PC-3 (cell line): ENCODE results near the gene RTTN. TPM values are rescaled to one million over a fixed set of nuclear protein-coding genes. Genes with fewer than 3 reads are reported as not detected.

Source experiments
- ATAC-seq: fragments of 200-7000 bp; cut with Tn5 transposase; 2 replicates; pipeline ENCODE4 v1.9.1; 2020; ENCODE audit warnings: mild to moderate bottlenecking, moderate library complexity
- BruUV-seq: library from RNA; stranded (reverse); fragments of 400-500 nt; replicated peaks from 2 replicates; lab custom pipeline; 2021; lab: Mats Ljungman, UMichigan
- CTCF ChIA-PET: fragments of 300-600 bp; sonication (Branson Sonifier 250); formaldehyde crosslinking; loops from one replicate; lab custom pipeline; 2022; ENCODE audit warnings: antibody characterized with exemption; lab: Charles Lee
- POLR2A ChIA-PET: fragments of 300-600 bp; sonication (Branson Sonifier 250); formaldehyde crosslinking; loops from one replicate; lab custom pipeline; 2022; ENCODE audit warnings: antibody characterized with exemption; ENCODE audit not compliant: unreplicated experiment; lab: Charles Lee
- DNase-seq: peaks from one replicate; pipeline ENCODE4 v3.0.0-alpha.2; 2015
- H2AFZ ChIP-seq: fragments of 300-600 bp; sonication (generic); 2 replicates; pipeline ENCODE4 v1.6.0; 2016; ENCODE audit warnings: antibody characterized with exemption, low read length
- H3F3A ChIP-seq: fragments of 300-600 bp; sonication (generic); one replicate; pipeline ENCODE4 v1.6.0; 2017; ENCODE audit warnings: antibody characterized with exemption, low read length, control low read depth, mild to moderate bottlenecking; ENCODE audit not compliant: unreplicated experiment
- H3K27ac ChIP-seq: fragments of 300-600 bp; sonication (generic); 2 replicates; pipeline ENCODE4 v1.5.1; 2016; ENCODE audit warnings: mild to moderate bottlenecking, low read length
- H3K27me3 ChIP-seq: fragments of 300-600 bp; sonication (generic); 2 replicates; pipeline ENCODE4 v1.6.1; 2016; ENCODE audit warnings: low read length, mixed read lengths
- H3K36me3 ChIP-seq: fragments of 300-600 bp; sonication (generic); 2 replicates; pipeline ENCODE4 v1.6.1; 2016; ENCODE audit warnings: low read depth, mixed run types, low read length, mixed read lengths
- H3K4me1 ChIP-seq: fragments of 300-600 bp; sonication (generic); 2 replicates; pipeline ENCODE4 v1.5.1; 2016; ENCODE audit warnings: low read length; ENCODE audit not compliant: insufficient read depth
- H3K4me2 ChIP-seq: fragments of 300-600 bp; sonication (generic); 2 replicates; pipeline ENCODE4 v1.6.0; 2016; ENCODE audit warnings: low read length
- H3K4me3 ChIP-seq: fragments of 300-600 bp; sonication (generic); 2 replicates; pipeline ENCODE4 v1.5.1; 2016; ENCODE audit warnings: mild to moderate bottlenecking, low read length, mixed read lengths
- H3K79me2 ChIP-seq: fragments of 300-600 bp; sonication (generic); 2 replicates; pipeline ENCODE4 v1.6.1; 2017; ENCODE audit warnings: low read length, mixed read lengths
- H3K9ac ChIP-seq: fragments of 300-600 bp; sonication (generic); 2 replicates; pipeline ENCODE4 v1.6.0; 2016; ENCODE audit warnings: mild to moderate bottlenecking, low read length
- H3K9me2 ChIP-seq: fragments of 300-600 bp; sonication (generic); replicated peaks from 2 replicates; pipeline ENCODE4 v1.6.1; 2016; ENCODE audit warnings: mixed run types, low read length, mixed read lengths
- H3K9me3 ChIP-seq: fragments of 300-600 bp; sonication (generic); 2 replicates; pipeline ENCODE4 v1.6.1; 2016; ENCODE audit warnings: low read length, mixed read lengths
- H4K20me1 ChIP-seq: fragments of 300-600 bp; sonication (generic); 2 replicates; pipeline ENCODE4 v1.6.1; 2016; ENCODE audit warnings: low read length, mixed read lengths
- EZH2 ChIP-seq: fragments of 300-600 bp; sonication (generic); IDR thresholded peaks from one replicate; pipeline ENCODE4 v1.6.1; 2017; ENCODE audit warnings: antibody characterized with exemption, mild to moderate bottlenecking, low read length; ENCODE audit not compliant: unreplicated experiment
- EZH2phosphoT487 ChIP-seq: fragments of 300-600 bp; sonication (generic); IDR thresholded peaks from 2 replicates; pipeline ENCODE4 v1.6.1; 2018; ENCODE audit warnings: mild to moderate bottlenecking, antibody characterized with exemption, low read length, borderline replicate concordance
- intact Hi-C: fragments of 100-400 bp; cut with micrococcal nuclease; formaldehyde crosslinking; loops from 2 replicates; pipeline ENCODE4 v1.9.0; 2023
- total RNA-seq: library from RNA; depleted of rRNA; stranded (reverse); fragments of >200 nt; gene quantifications from 2 replicates; pipeline ENCODE4 v1.2.3, GENCODE V29; 2014; rRNA removed
- TF ChIP-seq, protein P1 (sequence below): fragments of 300-600 bp; sonication (generic); conservative IDR thresholded peaks from 2 replicates; pipeline ENCODE4 v1.5.1; 2017; ENCODE audit warnings: antibody characterized with exemption, low read depth, mild to moderate bottlenecking, low read length

Gene RTTN
- total RNA-seq, 1 experiment from 2014 or later: 24.7 TPM

DNA sequence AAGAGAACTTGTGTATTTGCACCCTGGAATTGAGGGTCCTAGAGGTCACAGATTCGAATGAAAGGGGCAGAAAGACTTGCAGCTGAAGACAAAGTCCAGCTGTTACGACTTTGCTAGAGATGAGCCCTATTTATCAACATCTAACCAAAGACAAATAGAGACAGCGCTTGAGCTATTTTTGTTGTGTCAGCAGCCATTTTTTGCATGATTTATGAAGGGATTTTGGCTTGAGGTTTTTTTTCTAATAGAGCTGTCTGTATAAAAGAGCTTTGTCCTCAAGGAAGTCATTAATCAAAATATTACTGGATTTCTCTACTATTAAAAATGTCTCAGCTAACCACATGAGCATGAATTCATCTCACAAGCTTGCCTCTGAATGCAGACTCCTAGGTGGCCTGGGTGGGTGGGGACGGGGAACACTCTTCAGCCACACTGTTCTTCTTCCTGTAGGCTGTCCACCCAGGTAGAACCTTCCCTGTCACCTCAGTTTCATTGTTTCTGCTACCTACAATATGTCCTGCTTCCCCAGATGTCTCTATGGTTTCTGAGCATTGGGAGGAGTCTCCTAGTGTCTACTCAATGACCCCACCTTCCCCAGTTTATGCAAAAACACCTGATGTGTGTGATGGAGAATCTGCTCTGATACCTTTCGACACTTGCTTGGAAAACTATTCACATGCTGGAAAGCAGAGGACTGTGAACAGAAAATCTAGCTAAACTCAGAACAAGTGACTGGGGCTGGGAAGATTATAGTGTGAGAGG lies 250.6 kb downstream of the RTTN start:
- Histone ChIP-seq H3K36me3 (no peaks in the 10 kb centered on the region), H3K79me2 (no peaks in the 10 kb centered on the region), H3K9me2 (no peaks in the 10 kb centered on the region), H3F3A (no peaks in the 10 kb centered on the region), H3K27me3 (no peaks in the 10 kb centered on the region), H2AFZ (no peak overlapping the region), H3K4me1 (no peaks in the 10 kb centered on the region), H3K9ac (no peak overlapping the region), H4K20me1 (no peaks in the 10 kb centered on the region), H3K9me3 (no peaks in the 10 kb centered on the region), H3K27ac (no peak overlapping the region), H3K4me2 (no peak overlapping the region), H3K4me3 (no peak overlapping the region)
- ChIA-PET POLR2A (no interaction called here), CTCF (no interaction called here)
- TF ChIP-seq EZH2phosphoT487: no peak
- no peak for TF ChIP-seq EZH2
- TF ChIP-seq, protein P1, sequence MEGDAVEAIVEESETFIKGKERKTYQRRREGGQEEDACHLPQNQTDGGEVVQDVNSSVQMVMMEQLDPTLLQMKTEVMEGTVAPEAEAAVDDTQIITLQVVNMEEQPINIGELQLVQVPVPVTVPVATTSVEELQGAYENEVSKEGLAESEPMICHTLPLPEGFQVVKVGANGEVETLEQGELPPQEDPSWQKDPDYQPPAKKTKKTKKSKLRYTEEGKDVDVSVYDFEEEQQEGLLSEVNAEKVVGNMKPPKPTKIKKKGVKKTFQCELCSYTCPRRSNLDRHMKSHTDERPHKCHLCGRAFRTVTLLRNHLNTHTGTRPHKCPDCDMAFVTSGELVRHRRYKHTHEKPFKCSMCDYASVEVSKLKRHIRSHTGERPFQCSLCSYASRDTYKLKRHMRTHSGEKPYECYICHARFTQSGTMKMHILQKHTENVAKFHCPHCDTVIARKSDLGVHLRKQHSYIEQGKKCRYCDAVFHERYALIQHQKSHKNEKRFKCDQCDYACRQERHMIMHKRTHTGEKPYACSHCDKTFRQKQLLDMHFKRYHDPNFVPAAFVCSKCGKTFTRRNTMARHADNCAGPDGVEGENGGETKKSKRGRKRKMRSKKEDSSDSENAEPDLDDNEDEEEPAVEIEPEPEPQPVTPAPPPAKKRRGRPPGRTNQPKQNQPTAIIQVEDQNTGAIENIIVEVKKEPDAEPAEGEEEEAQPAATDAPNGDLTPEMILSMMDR: no peak
- DNase-seq (no peak), ATAC-seq (no peak)
- BruUV-seq: no TSS peak
- intact Hi-C loops: no loop called here

DNA sequence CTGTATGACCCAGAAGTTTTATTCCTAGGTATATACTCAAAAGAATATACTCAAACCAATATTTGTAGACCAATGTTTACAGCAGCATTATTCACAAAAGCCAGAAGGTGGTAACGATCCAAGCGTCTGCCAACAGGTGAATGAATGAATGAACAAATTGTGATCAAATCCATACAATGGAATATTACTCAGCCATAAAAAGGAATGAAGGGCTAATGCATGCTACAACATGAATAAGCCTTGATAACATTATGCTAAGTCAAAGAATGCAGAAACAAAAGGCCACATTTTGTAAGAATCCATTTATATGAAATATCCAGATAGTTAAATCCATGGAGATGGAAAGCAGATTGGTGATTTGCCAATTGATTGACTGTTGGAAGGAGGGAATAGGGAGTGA lies 252.3 kb downstream of the RTTN start:
- Histone ChIP-seq H3K4me3 (no peak overlapping the region), H3K9ac (no peak overlapping the region), H3K36me3 (no peaks in the 10 kb centered on the region), H3K79me2 (no peaks in the 10 kb centered on the region), H3K4me1 (no peaks in the 10 kb centered on the region), H2AFZ (no peak overlapping the region), H3K27me3 (no peaks in the 10 kb centered on the region), H3K4me2 (no peak overlapping the region), H3K9me2 (no peaks in the 10 kb centered on the region), H3K9me3 (no peaks in the 10 kb centered on the region), H3K27ac (no peak overlapping the region), H4K20me1 (no peaks in the 10 kb centered on the region), H3F3A (no peaks in the 10 kb centered on the region)
- CTCF ChIA-PET: no interaction called here
- intact Hi-C loops: no loop called here
- BruUV-seq: no TSS peak
- POLR2A ChIA-PET: no interaction called here
- TF ChIP-seq EZH2phosphoT487 (no peak), EZH2 (no peak)
- TF ChIP-seq, protein P1: no peak
- DNase-seq (no peak), ATAC-seq (no peak)

Other genes starting within 250 kb of the RTTN start
- 17.9 and 20.8 TPM in 2 replicates for gene SOCS6, start 83.4 kb upstream of the RTTN start, total RNA-seq